ENCODE measurements around the gene NEURL1B. TPM values are rescaled to one million over a fixed set of nuclear protein-coding genes. Genes with fewer than 3 reads are reported as not detected.

NEURL1B gene
- total RNA-seq, 1 donor from 2014 or later: 9.8 TPM

DNA sequence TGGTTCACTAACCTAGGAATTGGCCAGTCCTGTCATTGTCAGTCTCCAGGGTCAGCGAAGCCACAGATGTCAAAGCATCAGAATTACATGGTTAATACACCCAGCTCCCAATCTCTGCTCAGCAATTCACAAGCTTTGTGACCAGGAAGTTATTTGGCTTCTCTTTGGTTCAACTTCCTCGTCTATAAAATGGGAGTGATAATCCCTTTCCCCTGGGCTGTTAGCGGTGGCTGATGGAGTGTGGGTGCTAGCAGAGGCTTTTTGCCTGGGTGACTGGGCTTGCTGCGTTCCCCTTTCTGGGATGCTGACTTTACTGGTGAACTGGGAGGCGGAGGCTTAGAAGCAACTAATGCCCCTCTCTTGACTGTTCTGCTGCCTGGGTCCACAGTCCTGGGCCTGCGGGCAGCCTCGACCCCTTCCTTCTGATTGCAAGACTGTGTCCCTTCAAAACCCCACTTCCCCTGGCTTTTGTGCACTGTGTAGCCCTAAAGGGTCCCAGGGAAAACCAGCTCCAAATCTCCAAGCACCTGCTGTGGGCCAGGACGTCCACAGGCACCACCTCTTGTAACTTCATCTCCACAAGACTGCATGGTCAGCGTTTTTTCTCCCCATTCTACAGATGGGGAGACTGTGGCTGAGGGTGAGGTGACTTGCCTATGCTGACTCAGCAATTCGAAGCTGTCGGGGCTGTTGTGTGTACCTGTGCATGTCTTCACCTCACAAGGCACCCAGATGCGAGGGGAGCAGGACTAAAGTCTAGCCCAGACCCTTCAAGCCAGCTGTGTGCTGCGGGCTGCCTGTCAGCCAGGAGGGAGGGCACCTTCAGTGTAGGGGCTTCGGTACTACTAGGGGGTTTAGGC is 45.2 kb upstream of the NEURL1B start:
- peaks cover 3% of the 10 kb centered on the region for H3K9me3 ChIP-seq (ENCODE audit: insufficient read depth, low read depth, low read length)
- H4K20me1 ChIP-seq (ENCODE audit: insufficient read depth, low read length): no peaks in the 10 kb centered on the region
- H3K79me2 ChIP-seq (ENCODE audit: insufficient read depth, low read length): no peaks in the 10 kb centered on the region
- no peak overlapping the region for H3K4me3 ChIP-seq (ENCODE audit: insufficient read depth, low read depth, low read length)
- DNase-seq (ENCODE audit: low read depth) (no peak), FAIRE-seq (no peak)
- Mint-ChIP-seq H3K27ac (ENCODE audit: unreplicated experiment) (no peak overlapping the region), H3K4me3 (ENCODE audit: unreplicated experiment) (no peak overlapping the region), H3K36me3 (ENCODE audit: low read depth, unreplicated experiment) (peaks cover 2% of the 10 kb centered on the region), H3K27me3 (ENCODE audit: low read depth, unreplicated experiment) (peaks cover 42% of the 10 kb centered on the region), H3K9me3 (ENCODE audit: unreplicated experiment) (no peaks in the 10 kb centered on the region), H3K4me1 (ENCODE audit: low read depth, unreplicated experiment) (peaks cover 5% of the 10 kb centered on the region)
- TF ChIP-seq CTCF (IDR thresholded peaks at IDR 0.05; ENCODE audit: insufficient read depth, low read depth, low read length): no peak
- TF ChIP-seq EZH2 (IDR thresholded peaks at IDR 0.05; ENCODE audit: insufficient read depth, low read length): no peak
- no peak overlapping the region for H3K27ac ChIP-seq (ENCODE audit: low read depth, low read length)
- no peaks in the 10 kb centered on the region for H3K4me1 ChIP-seq (ENCODE audit: insufficient read depth, low read length)
- H3K36me3 ChIP-seq (ENCODE audit: insufficient read depth, low read length): no peaks in the 10 kb centered on the region
- H3K9ac ChIP-seq (ENCODE audit: low read length): no peak overlapping the region
- H3K27me3 ChIP-seq (ENCODE audit: insufficient read depth, low read length): peaks cover 7% of the 10 kb centered on the region
- no peak overlapping the region for H3K4me2 ChIP-seq (ENCODE audit: low read length)
- no peak overlapping the region for H2AFZ ChIP-seq (ENCODE audit: low read depth, low read length)

- H3K36me3 ChIP-seq (ENCODE audit: insufficient read depth, low read length): no peaks in the 10 kb centered on the region
- peaks cover 7% of the 10 kb centered on the region for H3K27me3 ChIP-seq (ENCODE audit: insufficient read depth, low read length)
- Mint-ChIP-seq H3K36me3 (ENCODE audit: low read depth, unreplicated experiment) (peaks cover 2% of the 10 kb centered on the region), H3K27me3 (ENCODE audit: low read depth, unreplicated experiment) (peaks cover 40% of the 10 kb centered on the region), H3K4me1 (ENCODE audit: low read depth, unreplicated experiment) (peaks cover 5% of the 10 kb centered on the region), H3K4me3 (ENCODE audit: unreplicated experiment) (no peak overlapping the region), H3K27ac (ENCODE audit: unreplicated experiment) (no peak overlapping the region), H3K9me3 (ENCODE audit: unreplicated experiment) (no peaks in the 10 kb centered on the region)
- no peak overlapping the region for H3K9ac ChIP-seq (ENCODE audit: low read length)
- H2AFZ ChIP-seq (ENCODE audit: low read depth, low read length): no peak overlapping the region
- no peak overlapping the region for H3K4me2 ChIP-seq (ENCODE audit: low read length)
- no peaks in the 10 kb centered on the region for H4K20me1 ChIP-seq (ENCODE audit: insufficient read depth, low read length)
- peak; percentile 70 for FAIRE-seq
- no peak overlapping the region for H3K4me3 ChIP-seq (ENCODE audit: insufficient read depth, low read depth, low read length)
- H3K9me3 ChIP-seq (ENCODE audit: insufficient read depth, low read depth, low read length): peaks cover 3% of the 10 kb centered on the region
- TF ChIP-seq EZH2 (IDR thresholded peaks at IDR 0.05; ENCODE audit: insufficient read depth, low read length): no peak
- no peak for TF ChIP-seq CTCF (IDR thresholded peaks at IDR 0.05; ENCODE audit: insufficient read depth, low read depth, low read length)
- no peak overlapping the region for H3K27ac ChIP-seq (ENCODE audit: low read depth, low read length)
- H3K79me2 ChIP-seq (ENCODE audit: insufficient read depth, low read length): no peaks in the 10 kb centered on the region
- H3K4me1 ChIP-seq (ENCODE audit: insufficient read depth, low read length): no peaks in the 10 kb centered on the region
- no peak for DNase-seq (ENCODE audit: low read depth)
Observed at GRCh38 chr5:172596638-172597231, 44.3 kb upstream of the NEURL1B start.

- H3K4me1 ChIP-seq (ENCODE audit: insufficient read depth, low read length): no peaks in the 10 kb centered on the region
- FAIRE-seq: no peak
- no peak overlapping the region for H2AFZ ChIP-seq (ENCODE audit: low read depth, low read length)
- peaks cover 5% of the 10 kb centered on the region for H3K4me1 Mint-ChIP-seq (ENCODE audit: low read depth, unreplicated experiment)
- H3K4me3 Mint-ChIP-seq (ENCODE audit: unreplicated experiment): no peak overlapping the region
- H3K9me3 Mint-ChIP-seq (ENCODE audit: unreplicated experiment): no peaks in the 10 kb centered on the region
- peaks cover 3% of the 10 kb centered on the region for H3K27me3 ChIP-seq (ENCODE audit: insufficient read depth, low read length)
- no peak overlapping the region for H3K9ac ChIP-seq (ENCODE audit: low read length)
- no peak overlapping the region for H3K27ac Mint-ChIP-seq (ENCODE audit: unreplicated experiment)
- no peak overlapping the region for H3K27ac ChIP-seq (ENCODE audit: low read depth, low read length)
- H3K9me3 ChIP-seq (ENCODE audit: insufficient read depth, low read depth, low read length): peaks cover 3% of the 10 kb centered on the region
- no peaks in the 10 kb centered on the region for H4K20me1 ChIP-seq (ENCODE audit: insufficient read depth, low read length)
- DNase-seq (ENCODE audit: low read depth): no peak
- H3K36me3 ChIP-seq (ENCODE audit: insufficient read depth, low read length): no peaks in the 10 kb centered on the region
- H3K4me2 ChIP-seq (ENCODE audit: low read length): no peak overlapping the region
- H3K79me2 ChIP-seq (ENCODE audit: insufficient read depth, low read length): no peaks in the 10 kb centered on the region
- H3K27me3 Mint-ChIP-seq (ENCODE audit: low read depth, unreplicated experiment): peaks cover 33% of the 10 kb centered on the region
- no peak overlapping the region for H3K4me3 ChIP-seq (ENCODE audit: insufficient read depth, low read depth, low read length)
- H3K36me3 Mint-ChIP-seq (ENCODE audit: low read depth, unreplicated experiment): peaks cover 2% of the 10 kb centered on the region
- TF ChIP-seq CTCF (IDR thresholded peaks at IDR 0.05; ENCODE audit: insufficient read depth, low read depth, low read length) (no peak), EZH2 (IDR thresholded peaks at IDR 0.05; ENCODE audit: insufficient read depth, low read length) (no peak)
Observed at GRCh38 chr5:172597755-172598155, 43.3 kb upstream of the NEURL1B start.
